WERI-Rb-1 (cell line): ENCODE results near the gene SUN2.

Source experiments
- DNase-seq: peaks from one replicate; pipeline ENCODE4 v3.0.0-alpha.2; 2020
- H3K27ac ChIP-seq: fragments of 250-450 bp; sonication (Bioruptor Pico); 2 replicates; pipeline ENCODE4 v1.5.1; 2020; ENCODE audit warnings: mild to moderate bottlenecking, moderate library complexity
- H3K27me3 ChIP-seq: fragments of 250-450 bp; sonication (Bioruptor Pico); 2 replicates; pipeline ENCODE4 v1.5.1; 2021; ENCODE audit warnings: mild to moderate bottlenecking, low read depth, moderate library complexity; ENCODE audit not compliant: insufficient read depth, severe bottlenecking
- H3K36me3 ChIP-seq: fragments of 250-450 bp; sonication (Bioruptor Pico); 2 replicates; pipeline ENCODE4 v1.5.1; 2020; ENCODE audit warnings: mild to moderate bottlenecking, moderate library complexity
- H3K4me3 ChIP-seq: 2 replicates; pipeline ENCODE4 v1.5.1; 2011; ENCODE audit warnings: low read depth, mild to moderate bottlenecking, control low read depth, low read length
- H3K9me3 ChIP-seq: fragments of 250-450 bp; sonication (Bioruptor Pico); 2 replicates; pipeline ENCODE4 v1.5.1; 2021; ENCODE audit warnings: mild to moderate bottlenecking, moderate library complexity; ENCODE audit not compliant: severe bottlenecking
- CTCF ChIP-seq: IDR thresholded peaks from 2 replicates; pipeline ENCODE4 v1.5.1; 2011; ENCODE audit warnings: low read depth, mild to moderate bottlenecking, control low read depth, inconsistent platforms, low read length

SUN2 gene

GRCh38 chr22:38756711-38757463 is 1.1 kb upstream of the SUN2 start:
- Histone ChIP-seq H3K9me3 (no peaks in the 10 kb centered on the region), H3K36me3 (peaks cover 19% of the 10 kb centered on the region), H3K27ac (peak overlapping the region; percentile 93), H3K4me3 (peak overlapping the region; percentile 85), H3K27me3 (no peaks in the 10 kb centered on the region)
- DNase-seq = no peak
- TF ChIP-seq CTCF = no peak

DNA sequence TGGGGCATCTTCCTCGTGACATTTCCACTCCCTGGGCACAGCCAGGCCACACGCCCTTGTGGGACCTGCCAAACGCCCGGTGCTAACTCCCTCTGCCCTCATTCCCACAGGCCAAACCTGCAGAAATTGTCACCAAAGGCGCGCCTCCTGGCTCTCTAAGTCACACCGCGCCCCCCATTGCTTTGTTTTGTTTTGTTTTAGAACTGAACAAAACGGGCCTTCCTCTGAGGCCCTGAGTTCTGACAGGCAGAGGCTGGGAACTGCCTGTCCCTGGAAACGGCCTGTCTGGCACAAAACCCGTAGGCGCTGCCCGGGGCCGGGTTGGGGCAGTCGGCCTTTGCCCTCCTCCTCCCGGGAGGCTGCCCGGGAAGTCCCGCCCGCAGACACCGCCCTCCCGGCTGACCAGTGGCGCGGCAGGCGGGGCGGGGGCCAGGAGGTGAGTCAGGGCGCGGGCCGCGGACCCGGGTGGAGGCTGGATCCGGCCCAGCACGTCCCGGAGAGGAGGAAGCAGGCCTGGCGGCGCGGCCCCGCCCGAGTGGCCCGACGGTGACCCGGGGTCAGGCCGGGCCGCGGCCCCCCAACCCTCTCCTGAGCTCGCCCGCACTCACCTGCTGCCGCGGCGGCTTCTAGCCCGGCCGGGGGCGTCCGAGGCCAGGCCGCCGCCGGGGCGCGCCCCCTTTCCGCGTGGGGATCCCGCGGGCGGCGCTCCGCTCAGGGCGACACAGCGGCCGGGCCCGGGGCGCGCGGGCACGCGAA is 465 bp downstream of the SUN2 start:
- peak; percentile 68 for DNase-seq
- no peaks in the 10 kb centered on the region for H3K27me3 ChIP-seq
- H3K4me3 ChIP-seq = peak overlapping the region; percentile 77
- H3K27ac ChIP-seq = peak overlapping the region; percentile 76
- no peak for TF ChIP-seq CTCF
- peaks cover 34% of the 10 kb centered on the region for H3K36me3 ChIP-seq
- no peaks in the 10 kb centered on the region for H3K9me3 ChIP-seq

GRCh38 chr22:38754751-38755154 is 1.0 kb downstream of the SUN2 start:
- H3K27ac ChIP-seq = peak overlapping the region; percentile 76
- no peak for DNase-seq
- no peak for TF ChIP-seq CTCF
- H3K9me3 ChIP-seq = no peaks in the 10 kb centered on the region
- H3K27me3 ChIP-seq = no peaks in the 10 kb centered on the region
- peak overlapping the region; percentile 77 for H3K4me3 ChIP-seq
- H3K36me3 ChIP-seq = peaks cover 40% of the 10 kb centered on the region

DNA sequence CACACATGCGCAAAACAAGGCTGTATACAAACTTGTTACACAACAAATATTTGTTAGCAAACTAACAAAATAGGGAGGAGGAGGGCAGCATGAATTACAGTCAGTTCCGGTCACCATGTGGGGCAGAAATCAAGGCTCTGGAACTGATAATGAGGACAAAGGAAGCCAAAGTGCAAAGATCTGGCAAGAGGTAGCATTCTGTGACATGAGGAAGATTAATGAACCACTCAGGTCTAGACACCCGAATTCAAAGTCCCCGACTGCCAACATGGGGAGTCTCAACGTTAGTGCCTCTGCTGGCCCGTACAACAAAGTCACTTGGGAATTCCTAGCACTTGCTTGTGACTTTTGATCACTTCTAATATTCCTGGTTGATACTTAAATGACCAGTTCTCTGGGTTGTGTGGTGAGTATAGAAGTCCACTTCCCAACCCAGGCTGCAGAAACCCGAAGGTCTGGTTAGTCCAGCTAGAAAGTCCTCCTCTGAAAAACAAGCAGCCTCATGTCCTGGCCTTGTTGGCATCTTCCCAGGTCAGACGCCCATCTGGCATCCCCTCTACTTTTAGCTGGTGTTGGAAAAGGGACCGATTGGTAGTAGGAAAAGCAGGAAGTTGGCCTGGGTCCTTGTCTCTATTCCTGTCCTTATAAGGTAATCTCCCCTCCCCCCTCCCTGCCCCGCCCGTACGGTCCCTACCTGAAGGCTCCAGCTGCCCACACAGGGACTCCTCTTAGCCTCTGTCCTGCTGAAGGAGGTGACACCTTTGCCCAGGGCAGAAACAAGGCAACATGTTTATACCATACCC is 1.6 kb downstream of the SUN2 start:
- Histone ChIP-seq H3K9me3 (no peaks in the 10 kb centered on the region), H3K27me3 (no peaks in the 10 kb centered on the region), H3K4me3 (peak overlapping the region; percentile 77; the same call in 1 of the 2 replicates), H3K36me3 (peaks cover 46% of the 10 kb centered on the region), H3K27ac (peak overlapping the region; percentile 27; the same call in 1 of the 2 replicates)
- TF ChIP-seq CTCF = no peak
- peak; percentile 43 for DNase-seq

GRCh38 chr22:38751422-38752346 is 4.1 kb downstream of the SUN2 start:
- Histone ChIP-seq H3K27me3 (no peaks in the 10 kb centered on the region), H3K4me3 (no peak overlapping the region), H3K9me3 (no peaks in the 10 kb centered on the region), H3K27ac (no peak overlapping the region), H3K36me3 (peaks cover 71% of the 10 kb centered on the region)
- no peak for TF ChIP-seq CTCF
- DNase-seq = no peak
